ENCODE data around the gene VASP. TPM values are rescaled to one million over a fixed set of nuclear protein-coding genes. Genes with fewer than 3 reads are reported as not detected.

Gene VASP
- total and polyA plus RNA-seq, 10 donors: 146 to 386 (median 199) TPM

- TF ChIP-seq, protein P1, sequence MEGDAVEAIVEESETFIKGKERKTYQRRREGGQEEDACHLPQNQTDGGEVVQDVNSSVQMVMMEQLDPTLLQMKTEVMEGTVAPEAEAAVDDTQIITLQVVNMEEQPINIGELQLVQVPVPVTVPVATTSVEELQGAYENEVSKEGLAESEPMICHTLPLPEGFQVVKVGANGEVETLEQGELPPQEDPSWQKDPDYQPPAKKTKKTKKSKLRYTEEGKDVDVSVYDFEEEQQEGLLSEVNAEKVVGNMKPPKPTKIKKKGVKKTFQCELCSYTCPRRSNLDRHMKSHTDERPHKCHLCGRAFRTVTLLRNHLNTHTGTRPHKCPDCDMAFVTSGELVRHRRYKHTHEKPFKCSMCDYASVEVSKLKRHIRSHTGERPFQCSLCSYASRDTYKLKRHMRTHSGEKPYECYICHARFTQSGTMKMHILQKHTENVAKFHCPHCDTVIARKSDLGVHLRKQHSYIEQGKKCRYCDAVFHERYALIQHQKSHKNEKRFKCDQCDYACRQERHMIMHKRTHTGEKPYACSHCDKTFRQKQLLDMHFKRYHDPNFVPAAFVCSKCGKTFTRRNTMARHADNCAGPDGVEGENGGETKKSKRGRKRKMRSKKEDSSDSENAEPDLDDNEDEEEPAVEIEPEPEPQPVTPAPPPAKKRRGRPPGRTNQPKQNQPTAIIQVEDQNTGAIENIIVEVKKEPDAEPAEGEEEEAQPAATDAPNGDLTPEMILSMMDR (IDR thresholded peaks at IDR 0.05 in 8 of 11, conservative IDR thresholded peaks at IDR 0.05 in 3 of 11): no peak
- TF ChIP-seq POLR2A (IDR thresholded peaks at IDR 0.05): no peak
- TF ChIP-seq POLR2AphosphoS5 (IDR thresholded peaks at IDR 0.05): no peak
- Histone ChIP-seq H3K4me1 (peaks cover 27 to 84% (median 49%) of the 10 kb centered on the region in 6 donors), H3K9me3 (no peaks in the 10 kb centered on the region), H3K36me3 (no peaks in the 10 kb centered on the region), H3K27me3 (replicated peaks in 1 of 7) (peaks cover 0 to 43% (median 23%) of the 10 kb centered on the region in 7 donors), H3K27ac (peak overlapping the region in 6 of 8 donors; percentile 36 to 86 (median 62)), H3K4me3 (no peak overlapping the region)
- DNase-seq: no peak
- intact Hi-C loops (cut with DNase I; ENCODE audit: low total_unique reads): no loop called here
- WGBS, 5 donors: 85 to 95% (median 87%) methylated on average over 8 of the region's 8 CpGs
Observed at GRCh38 chr19:45500918-45501729, 6.2 kb upstream of the VASP start.

- no peaks in the 10 kb centered on the region for H3K9me3 ChIP-seq
- peak overlapping the region in 7 of 8 donors; percentile 32 to 86 (median 56) for H3K27ac ChIP-seq
- no peak for TF ChIP-seq POLR2A (IDR thresholded peaks at IDR 0.05)
- TF ChIP-seq POLR2AphosphoS5 (IDR thresholded peaks at IDR 0.05): no peak
- TF ChIP-seq, protein P1 (IDR thresholded peaks at IDR 0.05 in 8 of 11, conservative IDR thresholded peaks at IDR 0.05 in 3 of 11): no peak
- peaks cover 0 to 37% (median 18%) of the 10 kb centered on the region in 7 donors for H3K27me3 ChIP-seq (replicated peaks in 1 of 7)
- no peak for DNase-seq
- H3K4me1 ChIP-seq: peaks cover 22 to 82% (median 47%) of the 10 kb centered on the region in 6 donors
- no peak overlapping the region for H3K4me3 ChIP-seq
- 73 to 83% (median 76%) methylated on average over 2 of the region's 2 CpGs for WGBS, 5 donors
- no peaks in the 10 kb centered on the region for H3K36me3 ChIP-seq
- intact Hi-C loops (cut with DNase I; ENCODE audit: low total_unique reads): no loop called here
Observed at GRCh38 chr19:45501730-45502014, 5.6 kb upstream of the VASP start.

DNA sequence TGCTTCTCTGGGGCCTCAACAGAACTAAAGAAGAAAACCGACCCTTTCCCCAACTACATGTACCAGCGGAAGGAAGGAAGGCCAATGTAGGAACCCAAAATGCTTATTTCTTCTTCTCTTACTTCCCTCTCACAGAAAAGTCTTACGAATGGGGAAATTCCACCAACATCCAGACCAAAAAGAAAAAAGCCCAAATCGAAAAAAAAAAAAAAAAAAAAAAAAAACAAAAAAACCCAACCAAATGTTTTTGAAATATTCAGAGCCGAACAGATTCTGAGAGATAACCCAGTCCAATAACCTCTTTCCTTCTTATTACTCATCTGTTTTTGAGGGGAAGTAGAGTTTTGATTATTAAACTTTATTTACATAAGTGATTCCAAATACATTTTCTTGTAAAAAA is 5.2 kb upstream of the VASP start:
- intact Hi-C loops (cut with DNase I; ENCODE audit: low total_unique reads): no loop called here
- peak overlapping the region in 7 of 8 donors; percentile 32 to 86 (median 56) for H3K27ac ChIP-seq
- H3K4me1 ChIP-seq: peaks cover 22 to 79% (median 46%) of the 10 kb centered on the region in 6 donors
- H3K9me3 ChIP-seq: no peaks in the 10 kb centered on the region
- H3K27me3 ChIP-seq (replicated peaks in 1 of 7): peaks cover 0 to 37% (median 17%) of the 10 kb centered on the region in 7 donors
- TF ChIP-seq POLR2AphosphoS5 (IDR thresholded peaks at IDR 0.05) (no peak), POLR2A (IDR thresholded peaks at IDR 0.05) (no peak)
- TF ChIP-seq, protein P1 (IDR thresholded peaks at IDR 0.05 in 8 of 11, conservative IDR thresholded peaks at IDR 0.05 in 3 of 11): no peak
- 32 to 57% (median 45%) methylated on average over 5 of the region's 5 CpGs for WGBS, 5 donors
- DNase-seq: no peak
- no peaks in the 10 kb centered on the region for H3K36me3 ChIP-seq
- no peak overlapping the region for H3K4me3 ChIP-seq

- intact Hi-C loops (cut with DNase I; ENCODE audit: low total_unique reads): no loop called here
- H3K27me3 ChIP-seq (replicated peaks in 1 of 7): peaks cover 0 to 19% (median 7%) of the 10 kb centered on the region in 7 donors
- H3K27ac ChIP-seq: peak overlapping the region in 1 of 8 donors; percentile 86
- 78 to 95% (median 85%) methylated on average over 9 of the region's 9 CpGs for WGBS, 5 donors
- H3K36me3 ChIP-seq: no peaks in the 10 kb centered on the region
- no peak for DNase-seq
- TF ChIP-seq POLR2A (IDR thresholded peaks at IDR 0.05) (no peak), POLR2AphosphoS5 (IDR thresholded peaks at IDR 0.05) (no peak)
- TF ChIP-seq, protein P1 (IDR thresholded peaks at IDR 0.05 in 8 of 11, conservative IDR thresholded peaks at IDR 0.05 in 3 of 11): no peak
- peaks cover 11 to 65% (median 28%) of the 10 kb centered on the region in 6 donors for H3K4me1 ChIP-seq
- no peaks in the 10 kb centered on the region for H3K9me3 ChIP-seq
- H3K4me3 ChIP-seq: no peak overlapping the region
Observed at GRCh38 chr19:45503909-45504308, 3.4 kb upstream of the VASP start.

Data from spleen (tissue), 11 donors.